DOHH2 (cell line): Measurements from ENCODE around the gene DACH1.

Experiments used
- CTCF ChIP-seq: fragments of 200-600 bp; sonication (generic); IDR thresholded peaks from one replicate; pipeline ENCODE4 v1.5.1; 2014; ENCODE audit warnings: antibody characterized with exemption, mild to moderate bottlenecking, low read depth, low read length; ENCODE audit not compliant: poor library complexity, severe bottlenecking
- EZH2phosphoT487 ChIP-seq: fragments of 200-600 bp; sonication (generic); IDR thresholded peaks from 2 replicates; pipeline ENCODE4 v1.6.1; 2017; ENCODE audit warnings: borderline replicate concordance, mild to moderate bottlenecking, antibody characterized with exemption, low read length, moderate library complexity, mixed read lengths

GRCh38 chr13:71634602-71635443, 232.2 kb downstream of the DACH1 start:
- TF ChIP-seq CTCF = no peak
- TF ChIP-seq EZH2phosphoT487 = no peak
